HUES48 (cell line): ENCODE results near the gene LRRC75A.
A peak's percentile ranks its signal among the peaks of the same experiment; 100 is the strongest.

ENCODE experiments used
- H3K27ac ChIP-seq: one replicate; pipeline ENCODE4 v1.7.0; 2013; ENCODE audit warnings: low read depth, low read length, inconsistent platforms
- H3K27me3 ChIP-seq: 2 replicates; pipeline ENCODE4 v1.6.1; 2013; ENCODE audit warnings: mild to moderate bottlenecking, low read length; ENCODE audit not compliant: control insufficient read depth, insufficient read depth
- H3K36me3 ChIP-seq: 2 replicates; pipeline ENCODE4 v1.6.1; 2013; ENCODE audit warnings: low read length; ENCODE audit not compliant: control insufficient read depth, insufficient read depth
- H3K4me1 ChIP-seq: 2 replicates; pipeline ENCODE4 v1.6.1; 2013; ENCODE audit warnings: mild to moderate bottlenecking, low read length; ENCODE audit not compliant: control insufficient read depth, insufficient read depth
- H3K4me3 ChIP-seq: 2 replicates; pipeline ENCODE4 v1.5.1; 2013; ENCODE audit warnings: mild to moderate bottlenecking, low read depth, low read length
- H3K9ac ChIP-seq: 2 replicates; pipeline ENCODE4 v1.6.1; 2013; ENCODE audit warnings: mild to moderate bottlenecking, low read depth, low read length, moderate library complexity
- H3K9me3 ChIP-seq: 2 replicates; pipeline ENCODE4 v1.6.1; 2013; ENCODE audit warnings: low read length; ENCODE audit not compliant: control insufficient read depth, insufficient read depth

The LRRC75A gene

DNA sequence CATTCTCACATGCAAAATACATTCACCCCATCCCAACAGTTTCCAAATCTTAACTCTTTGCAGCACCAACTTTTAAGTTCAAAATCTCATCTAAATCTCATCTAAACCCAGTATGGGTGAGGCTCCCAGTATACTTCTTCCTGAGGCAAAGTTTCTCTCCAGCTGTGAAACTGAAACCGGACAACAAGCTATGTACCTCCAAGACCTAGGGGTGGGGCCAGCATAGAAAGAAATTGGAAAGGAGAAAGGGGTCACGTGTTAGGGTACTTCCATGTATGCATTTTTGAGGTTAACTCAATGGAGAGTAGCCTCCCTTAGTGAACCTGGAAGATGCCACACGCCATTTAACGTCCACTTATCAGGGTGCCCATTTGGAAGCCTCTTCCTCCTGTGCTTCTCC is 23.9 kb upstream of the LRRC75A start:
- Histone ChIP-seq H3K36me3 (no peaks in the 10 kb centered on the region), H3K27me3 (0 out of 2 replicates have a peak, but pooled peaks cover 7% of the 10 kb centered on the region), H3K4me1 (peaks cover 16% of the 10 kb centered on the region; the same call in 1 of the 2 replicates), H3K9ac (no peak overlapping the region), H3K27ac (no peak overlapping the region), H3K9me3 (no peaks in the 10 kb centered on the region), H3K4me3 (no peak overlapping the region)

- Histone ChIP-seq H3K9me3 (no peaks in the 10 kb centered on the region), H3K9ac (no peak overlapping the region), H3K36me3 (no peaks in the 10 kb centered on the region), H3K27me3 (0 out of 2 replicates have a peak, but pooled peaks cover 7% of the 10 kb centered on the region), H3K4me3 (no peak overlapping the region), H3K27ac (no peak overlapping the region), H3K4me1 (peaks cover 16% of the 10 kb centered on the region; the same call in 1 of the 2 replicates)
Measured at GRCh38 chr17:16513873-16514272, 21.9 kb upstream of the LRRC75A start.

GRCh38 chr17:16512011-16512410 is 20.0 kb upstream of the LRRC75A start:
- peak overlapping the region; percentile 56 for H3K27ac ChIP-seq

GRCh38 chr17:16511593-16511992 is 19.6 kb upstream of the LRRC75A start:
- Histone ChIP-seq H3K4me3 (no peak overlapping the region), H3K27ac (no peak overlapping the region), H3K27me3 (no peaks in the 10 kb centered on the region), H3K4me1 (peaks cover 12% of the 10 kb centered on the region; the same call in 1 of the 2 replicates), H3K9ac (no peak overlapping the region), H3K9me3 (no peaks in the 10 kb centered on the region), H3K36me3 (no peaks in the 10 kb centered on the region)

More at GRCh38 chr17:16512011-16512410, 20.0 kb upstream of the LRRC75A start:
- Histone ChIP-seq H3K9me3 (no peaks in the 10 kb centered on the region), H3K27me3 (0 out of 2 replicates have a peak, but pooled peaks cover 1% of the 10 kb centered on the region), H3K36me3 (no peaks in the 10 kb centered on the region), H3K4me3 (no peak overlapping the region), H3K4me1 (peaks cover 16% of the 10 kb centered on the region; the same call in 1 of the 2 replicates), H3K9ac (no peak overlapping the region)

- peaks cover 8% of the 10 kb centered on the region; the same call in 1 of the 2 replicates for H3K4me1 ChIP-seq
- no peaks in the 10 kb centered on the region for H3K27me3 ChIP-seq
- no peak overlapping the region for H3K4me3 ChIP-seq
- H3K9ac ChIP-seq = no peak overlapping the region
- H3K27ac ChIP-seq = no peak overlapping the region
- H3K9me3 ChIP-seq = no peaks in the 10 kb centered on the region
- H3K36me3 ChIP-seq = no peaks in the 10 kb centered on the region
Measured at GRCh38 chr17:16507918-16508533, 16.0 kb upstream of the LRRC75A start.

- Histone ChIP-seq H3K4me3 (no peak overlapping the region), H3K27me3 (no peaks in the 10 kb centered on the region), H3K27ac (no peak overlapping the region), H3K4me1 (no peaks in the 10 kb centered on the region), H3K36me3 (no peaks in the 10 kb centered on the region), H3K9ac (no peak overlapping the region), H3K9me3 (no peaks in the 10 kb centered on the region)
Measured at GRCh38 chr17:16506188-16506587, 14.2 kb upstream of the LRRC75A start.

DNA sequence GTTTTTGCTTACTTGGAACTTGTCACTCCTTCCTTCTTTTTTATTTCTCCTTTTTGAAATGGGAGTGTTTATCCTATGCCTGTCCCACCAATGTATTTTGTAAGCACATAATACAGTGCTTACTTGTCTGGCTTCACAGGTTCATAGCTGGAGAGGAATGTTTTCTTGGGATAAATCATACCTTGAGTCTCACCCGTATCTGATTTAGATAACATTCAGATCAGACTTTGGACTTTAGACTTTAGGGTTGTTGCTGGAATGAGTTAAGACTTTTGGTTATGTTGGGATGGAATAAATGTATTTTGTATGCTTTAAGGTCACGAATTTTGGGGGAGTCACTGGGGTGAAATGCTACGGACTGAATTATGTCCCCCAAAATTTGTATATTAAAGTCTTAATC is 13.0 kb upstream of the LRRC75A start:
- no peaks in the 10 kb centered on the region for H3K36me3 ChIP-seq
- H3K27me3 ChIP-seq = no peaks in the 10 kb centered on the region
- no peaks in the 10 kb centered on the region for H3K9me3 ChIP-seq
- H3K9ac ChIP-seq = no peak overlapping the region
- H3K4me3 ChIP-seq = no peak overlapping the region
- no peak overlapping the region for H3K27ac ChIP-seq
- H3K4me1 ChIP-seq = 0 out of 2 replicates have a peak, but pooled peaks cover 4% of the 10 kb centered on the region

GRCh38 chr17:16496820-16497489 is 5.0 kb upstream of the LRRC75A start:
- H3K27ac ChIP-seq = no peak overlapping the region
- H3K36me3 ChIP-seq = no peaks in the 10 kb centered on the region
- no peak overlapping the region for H3K4me3 ChIP-seq
- H3K9ac ChIP-seq = no peak overlapping the region
- H3K27me3 ChIP-seq = peaks cover 25% of the 10 kb centered on the region
- peaks cover 21% of the 10 kb centered on the region for H3K4me1 ChIP-seq
- no peaks in the 10 kb centered on the region for H3K9me3 ChIP-seq

GRCh38 chr17:16495980-16496819 is 4.2 kb upstream of the LRRC75A start:
- H3K4me1 ChIP-seq = peaks cover 22% of the 10 kb centered on the region
- no peaks in the 10 kb centered on the region for H3K9me3 ChIP-seq
- H3K4me3 ChIP-seq = no peak overlapping the region
- H3K27ac ChIP-seq = no peak overlapping the region
- no peaks in the 10 kb centered on the region for H3K36me3 ChIP-seq
- no peak overlapping the region for H3K9ac ChIP-seq
- peaks cover 26% of the 10 kb centered on the region for H3K27me3 ChIP-seq

DNA sequence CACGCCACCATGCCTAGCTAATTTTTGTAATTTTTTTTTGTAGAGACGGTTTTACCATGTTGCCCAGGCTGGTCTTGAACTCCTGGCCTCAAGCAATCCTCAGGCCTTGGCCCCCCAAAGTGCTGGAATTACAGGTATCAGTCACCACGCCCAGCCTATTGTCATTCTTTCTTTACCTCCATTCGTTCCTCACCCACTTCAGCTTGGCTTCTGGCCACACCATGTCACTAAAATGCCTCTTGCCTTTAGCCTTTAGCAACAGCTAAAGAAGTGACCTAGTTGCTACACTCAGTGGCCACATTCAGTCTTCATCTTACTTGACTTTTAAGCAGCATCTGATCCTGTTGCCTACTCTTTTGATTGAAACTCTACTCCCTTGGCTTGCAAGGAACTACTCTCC is 3.6 kb upstream of the LRRC75A start:
- no peaks in the 10 kb centered on the region for H3K36me3 ChIP-seq
- H3K27me3 ChIP-seq = peaks cover 33% of the 10 kb centered on the region
- H3K4me3 ChIP-seq = no peak overlapping the region
- H3K9ac ChIP-seq = no peak overlapping the region
- H3K4me1 ChIP-seq = peaks cover 25% of the 10 kb centered on the region
- no peaks in the 10 kb centered on the region for H3K9me3 ChIP-seq
- no peak overlapping the region for H3K27ac ChIP-seq
